Measurements from ENCODE around the gene SLC9A3.

- TF ChIP-seq POLR2A (IDR thresholded peaks at IDR 0.05), result no peak
- no peak for TF ChIP-seq CTCF (IDR thresholded peaks at IDR 0.05)
These were observed 50.6 kb downstream of the SLC9A3 start for GRCh38 chr5:473551-474192.

All from prostate gland (tissue), 2 donors.